OCI-LY3 (cell line): ENCODE results near the gene TGFBR1.

ENCODE experiments used
- H2AFZ ChIP-seq: fragments of 200-600, 300-600 bp; shearing (Covaris generic); 2 replicates; pipeline ENCODE4 v1.6.0; 2014; ENCODE audit warnings: antibody characterized with exemption, low read depth, low read length
- H3K27ac ChIP-seq: fragments of 200-600, 300-600 bp; sonication (generic); 2 replicates; pipeline ENCODE4 v1.5.1; 2014; ENCODE audit warnings: mild to moderate bottlenecking, low read length, moderate library complexity, mixed read lengths
- H3K27me3 ChIP-seq: fragments of 200-600, 300-600 bp; sonication (generic); 2 replicates; pipeline ENCODE4 v1.6.1; 2014; ENCODE audit warnings: low read depth, low read length, mixed read lengths
- H3K36me3 ChIP-seq: fragments of 200-600, 300-600 bp; sonication (generic); replicated peaks from 2 replicates; pipeline ENCODE3; 2014; ENCODE audit warnings: low read depth, low read length, mixed read lengths
- H3K4me1 ChIP-seq: fragments of 300-600, 200-600 bp; sonication (generic); 2 replicates; pipeline ENCODE4 v1.6.1; 2014; ENCODE audit warnings: low read length, mixed read lengths
- H3K4me2 ChIP-seq: fragments of 200-600, 300-600 bp; sonication (generic); 2 replicates; pipeline ENCODE4 v1.6.1; 2014; ENCODE audit warnings: low read length, mixed read lengths
- H3K4me3 ChIP-seq: fragments of 300-600, 200-600 bp; sonication (generic); 2 replicates; pipeline ENCODE4 v1.5.1; 2014; ENCODE audit warnings: antibody characterized with exemption, mild to moderate bottlenecking, low read length, moderate library complexity
- H3K79me2 ChIP-seq: fragments of 300-600, 200-600 bp; shearing (Covaris generic); 2 replicates; pipeline ENCODE4 v1.6.1; 2014; ENCODE audit warnings: mild to moderate bottlenecking, low read length, mixed read lengths
- H3K9ac ChIP-seq: fragments of 300-600, 200-600 bp; shearing (Covaris generic); 2 replicates; pipeline ENCODE4 v1.6.0; 2014; ENCODE audit warnings: mild to moderate bottlenecking, low read length, moderate library complexity
- H3K9me3 ChIP-seq: fragments of 200-600, 300-600 bp; shearing (Covaris generic); 2 replicates; pipeline ENCODE4 v1.6.1; 2014; ENCODE audit warnings: low read length, mixed read lengths; ENCODE audit not compliant: insufficient read depth
- H4K20me1 ChIP-seq: fragments of 200-600, 300-600 bp; sonication (generic); 2 replicates; pipeline ENCODE4 v1.6.1; 2016; ENCODE audit warnings: low read length, mixed read lengths; ENCODE audit not compliant: insufficient read depth
- EZH2phosphoT487 ChIP-seq: fragments of 200-600 bp; shearing (Covaris generic); IDR thresholded peaks from 2 replicates; pipeline ENCODE4 v1.6.1; 2018; ENCODE audit warnings: antibody characterized with exemption, mixed run types, low read depth
- TF ChIP-seq, protein P1 (sequence below): fragments of 200-600, 300-600 bp; sonication (generic); IDR thresholded peaks from 2 replicates; pipeline ENCODE4 v1.5.1; 2014; ENCODE audit warnings: antibody characterized with exemption, low read length, low read depth

The TGFBR1 gene

DNA sequence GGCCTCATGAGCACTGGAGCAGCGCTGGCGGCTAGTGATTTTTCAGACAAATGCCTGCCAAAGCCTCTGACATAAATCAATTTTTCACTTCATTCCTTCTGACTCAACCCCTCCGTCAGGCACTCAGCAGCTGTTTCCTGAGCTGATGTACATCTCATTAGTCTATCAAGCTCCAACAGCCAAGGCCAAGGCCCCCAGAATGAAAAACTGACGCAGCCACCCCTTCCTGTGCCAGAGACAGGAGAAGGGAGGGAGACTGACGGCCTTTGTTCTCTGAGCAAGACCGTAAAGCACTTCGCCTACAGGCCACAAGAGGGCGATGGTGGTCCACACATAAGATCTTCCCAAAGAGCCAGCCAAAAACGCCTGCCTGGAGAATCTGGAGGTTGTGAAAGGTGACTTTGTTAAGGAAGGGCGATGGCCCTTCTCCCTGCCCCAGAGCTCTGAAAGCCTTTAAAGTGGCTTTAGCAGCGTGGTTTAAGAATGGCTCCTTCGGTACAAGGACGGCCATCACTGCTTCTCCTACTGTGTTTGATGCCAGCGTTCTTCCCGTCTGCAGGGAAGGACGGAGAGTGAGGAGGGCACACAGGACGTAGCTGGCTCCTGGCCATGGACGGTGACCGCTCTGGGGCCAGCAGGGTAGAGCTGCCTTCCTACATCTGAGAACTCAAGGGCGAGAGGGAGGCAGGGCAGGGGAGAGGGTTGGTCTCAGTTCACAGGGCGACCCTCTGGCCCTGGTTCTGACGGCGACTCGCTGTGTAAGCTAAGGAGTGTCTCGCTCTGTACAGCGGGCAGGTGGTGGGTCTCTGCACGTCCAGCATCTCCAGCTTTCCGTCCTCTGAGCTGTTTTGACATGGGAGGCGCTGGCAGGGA is 79.8 kb downstream of the TGFBR1 start:
- no peak overlapping the region; the same call in 1 of the 2 replicates for H2AFZ ChIP-seq

DNA sequence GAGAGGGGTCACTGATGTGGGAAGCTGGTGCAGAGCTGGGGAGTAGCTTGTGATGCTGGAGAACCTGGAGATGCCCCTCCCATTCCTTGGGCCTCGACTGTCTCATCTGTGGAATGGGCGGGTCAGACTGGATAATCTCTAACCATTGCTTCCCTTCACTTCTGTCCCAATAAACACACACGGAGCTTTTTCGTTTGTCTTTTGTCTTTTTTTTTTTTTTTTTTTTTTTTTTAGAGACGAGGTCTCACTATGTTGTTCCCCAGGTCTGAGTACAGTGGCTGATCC is 80.4 kb downstream of the TGFBR1 start:
- Histone ChIP-seq H3K27me3 (no peaks in the 10 kb centered on the region), H3K9me3 (no peaks in the 10 kb centered on the region), H3K79me2 (peaks cover 23% of the 10 kb centered on the region), H3K4me1 (peaks cover 99% of the 10 kb centered on the region), H3K27ac (peak overlapping the region; percentile 99), H3K4me3 (peak overlapping the region; percentile 49), H4K20me1 (no peaks in the 10 kb centered on the region), H2AFZ (no peak overlapping the region), H3K4me2 (peak overlapping the region; percentile 58), H3K9ac (peak overlapping the region; percentile 52), H3K36me3 (peaks cover 15% of the 10 kb centered on the region)
- no peak for TF ChIP-seq EZH2phosphoT487
- TF ChIP-seq, protein P1, sequence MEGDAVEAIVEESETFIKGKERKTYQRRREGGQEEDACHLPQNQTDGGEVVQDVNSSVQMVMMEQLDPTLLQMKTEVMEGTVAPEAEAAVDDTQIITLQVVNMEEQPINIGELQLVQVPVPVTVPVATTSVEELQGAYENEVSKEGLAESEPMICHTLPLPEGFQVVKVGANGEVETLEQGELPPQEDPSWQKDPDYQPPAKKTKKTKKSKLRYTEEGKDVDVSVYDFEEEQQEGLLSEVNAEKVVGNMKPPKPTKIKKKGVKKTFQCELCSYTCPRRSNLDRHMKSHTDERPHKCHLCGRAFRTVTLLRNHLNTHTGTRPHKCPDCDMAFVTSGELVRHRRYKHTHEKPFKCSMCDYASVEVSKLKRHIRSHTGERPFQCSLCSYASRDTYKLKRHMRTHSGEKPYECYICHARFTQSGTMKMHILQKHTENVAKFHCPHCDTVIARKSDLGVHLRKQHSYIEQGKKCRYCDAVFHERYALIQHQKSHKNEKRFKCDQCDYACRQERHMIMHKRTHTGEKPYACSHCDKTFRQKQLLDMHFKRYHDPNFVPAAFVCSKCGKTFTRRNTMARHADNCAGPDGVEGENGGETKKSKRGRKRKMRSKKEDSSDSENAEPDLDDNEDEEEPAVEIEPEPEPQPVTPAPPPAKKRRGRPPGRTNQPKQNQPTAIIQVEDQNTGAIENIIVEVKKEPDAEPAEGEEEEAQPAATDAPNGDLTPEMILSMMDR: no peak

More for the DNA sequence above, 79.8 kb downstream of the TGFBR1 start:
- Histone ChIP-seq H4K20me1 (no peaks in the 10 kb centered on the region), H3K79me2 (peaks cover 24% of the 10 kb centered on the region), H3K27me3 (no peaks in the 10 kb centered on the region), H3K9ac (peak overlapping the region; percentile 52), H3K4me1 (peaks cover 99% of the 10 kb centered on the region), H3K4me2 (peak overlapping the region; percentile 58), H3K36me3 (peaks cover 15% of the 10 kb centered on the region), H3K27ac (peak overlapping the region; percentile 99), H3K9me3 (no peaks in the 10 kb centered on the region), H3K4me3 (peak overlapping the region; percentile 49)
- TF ChIP-seq, protein P1: peak; percentile 94
- no peak for TF ChIP-seq EZH2phosphoT487

DNA sequence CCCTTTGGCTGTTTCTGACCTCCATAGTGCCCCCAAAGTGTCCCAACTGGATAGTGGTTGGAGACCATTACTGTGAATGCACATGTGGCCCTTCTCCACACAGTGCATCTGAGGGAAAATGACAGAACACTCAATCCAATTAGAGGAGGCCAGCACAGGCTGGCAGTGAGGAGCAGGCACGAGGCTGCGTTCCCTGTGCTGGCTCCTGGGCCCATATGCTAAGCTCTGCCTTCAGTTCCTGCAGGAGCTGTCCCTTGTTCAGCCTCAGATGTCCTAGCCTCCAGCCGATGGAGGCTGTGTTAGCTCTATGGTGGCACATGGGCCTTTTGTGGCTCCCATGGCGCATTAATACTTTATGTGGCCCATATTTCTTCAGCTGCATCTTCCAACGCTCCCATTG is 81.0 kb downstream of the TGFBR1 start:
- Histone ChIP-seq H2AFZ (no peak overlapping the region), H3K9ac (no peak overlapping the region), H3K36me3 (peaks cover 13% of the 10 kb centered on the region), H3K9me3 (no peaks in the 10 kb centered on the region), H3K79me2 (peaks cover 20% of the 10 kb centered on the region), H4K20me1 (no peaks in the 10 kb centered on the region), H3K27ac (no peak overlapping the region), H3K4me2 (no peak overlapping the region), H3K4me1 (peaks cover 98% of the 10 kb centered on the region), H3K27me3 (no peaks in the 10 kb centered on the region), H3K4me3 (no peak overlapping the region)
- TF ChIP-seq, protein P1: no peak

DNA sequence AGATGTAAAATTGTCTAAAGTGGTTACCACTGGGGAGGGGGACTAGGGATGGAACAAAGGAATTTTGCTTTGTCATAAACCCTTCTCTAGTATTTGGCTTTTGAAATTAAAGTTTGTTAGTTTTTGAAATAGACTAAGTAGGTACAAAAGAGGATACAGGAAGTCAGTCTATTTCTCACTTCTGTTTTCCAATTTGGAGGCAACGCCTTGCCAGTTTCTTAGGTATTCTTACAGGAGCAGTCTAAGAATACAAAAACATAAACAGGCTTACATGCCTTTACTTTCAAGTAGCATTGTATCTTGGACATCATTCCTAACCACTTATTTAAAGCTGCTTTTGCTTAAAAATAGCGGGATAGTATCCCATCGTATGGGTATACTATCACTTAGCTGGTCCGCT is 82.4 kb downstream of the TGFBR1 start:
- no peaks in the 10 kb centered on the region for H3K9me3 ChIP-seq
- no peak for TF ChIP-seq EZH2phosphoT487
- TF ChIP-seq, protein P1: no peak
- H2AFZ ChIP-seq: no peak overlapping the region
- peak overlapping the region; percentile 33 for H3K4me3 ChIP-seq
- H3K79me2 ChIP-seq: peaks cover 12% of the 10 kb centered on the region
- peak overlapping the region; percentile 65 for H3K27ac ChIP-seq
- H4K20me1 ChIP-seq: no peaks in the 10 kb centered on the region
- peaks cover 8% of the 10 kb centered on the region for H3K36me3 ChIP-seq
- H3K4me2 ChIP-seq: peak overlapping the region; percentile 59
- H3K9ac ChIP-seq: peak overlapping the region; percentile 26; the same call in 1 of the 2 replicates
- no peaks in the 10 kb centered on the region for H3K27me3 ChIP-seq
- peaks cover 84% of the 10 kb centered on the region for H3K4me1 ChIP-seq
